Keratinocyte (primary cell): ENCODE results near the gene SERPINA1. TPM values are rescaled to one million over a fixed set of nuclear protein-coding genes. Genes with fewer than 3 reads are reported as not detected.

Experiments used
- DNase-seq: peaks from one replicate; pipeline ENCODE4 v3.0.0-alpha.2; 2011; ENCODE audit warnings: low read depth, missing footprints, low spot score
- FAIRE-seq: peaks from 2 replicates; lab custom pipeline; 2011; peaks lifted over from hg19 to GRCh38; lab: Jason Lieb, UNC
- H2AFZ ChIP-seq: 2 replicates; pipeline ENCODE4 v1.6.0; 2012; ENCODE audit warnings: low read length, control low read depth, inconsistent platforms; ENCODE audit not compliant: control insufficient read depth
- H3K27ac ChIP-seq: 2 replicates; pipeline ENCODE4 v1.5.1; 2011; ENCODE audit warnings: low read length; ENCODE audit not compliant: control insufficient read depth, insufficient read depth
- H3K27me3 ChIP-seq: 3 replicates; pipeline ENCODE4 v1.6.0; 2011; ENCODE audit warnings: low read length; ENCODE audit not compliant: control insufficient read depth, insufficient read depth; ENCODE audit errors: extremely low read depth
- H3K36me3 ChIP-seq, 2 experiments: 2 replicates in 1 of 2; 3 replicates in 1 of 2; pipeline ENCODE4 v1.5.1; 2011; ENCODE audit warnings: low read length in 2 of 2, mild to moderate bottlenecking in 1 of 2; ENCODE audit not compliant: control insufficient read depth in 2 of 2, insufficient read depth in 2 of 2; ENCODE audit errors: extremely low read depth in 1 of 2
- H3K4me1 ChIP-seq: 3 replicates; pipeline ENCODE4 v1.5.1; 2011; ENCODE audit warnings: low read length; ENCODE audit not compliant: control insufficient read depth, insufficient read depth; ENCODE audit errors: extremely low read depth
- H3K4me2 ChIP-seq: 3 replicates; pipeline ENCODE4 v1.6.0; 2011; ENCODE audit warnings: low read depth, low read length; ENCODE audit not compliant: control insufficient read depth, insufficient read depth; ENCODE audit errors: extremely low read depth
- H3K4me3 ChIP-seq, 3 experiments: fragments of 200-600 bp in 1 of 3; sonication (generic) in 1 of 3; 2 replicates in 2 of 3; 3 replicates in 1 of 3; pipeline ENCODE4 v1.5.1; 2011 to 2016; ENCODE audit warnings: low read length in 3 of 3, mild to moderate bottlenecking in 3 of 3, control low read depth in 2 of 3, inconsistent platforms in 1 of 3, low read depth in 1 of 3, mixed read lengths in 1 of 3, mixed run types in 1 of 3, moderate library complexity in 1 of 3; ENCODE audit not compliant: control insufficient read depth in 2 of 3, insufficient read depth in 2 of 3; ENCODE audit errors: extremely low read depth in 1 of 3
- H3K79me2 ChIP-seq: 2 replicates; pipeline ENCODE4 v1.6.0; 2012; ENCODE audit warnings: low read length; ENCODE audit not compliant: control insufficient read depth, insufficient read depth
- H3K9ac ChIP-seq: 3 replicates; pipeline ENCODE4 v1.6.0; 2011; ENCODE audit warnings: low read length; ENCODE audit not compliant: control insufficient read depth, insufficient read depth; ENCODE audit errors: extremely low read depth
- H3K9me1 ChIP-seq: 3 replicates; pipeline ENCODE4 v1.6.0; 2011; ENCODE audit warnings: low read length; ENCODE audit not compliant: control insufficient read depth, insufficient read depth; ENCODE audit errors: extremely low read depth
- H3K9me3 ChIP-seq: 2 replicates; pipeline ENCODE4 v1.5.1; 2012; ENCODE audit warnings: low read depth, low read length; ENCODE audit not compliant: control insufficient read depth
- H4K20me1 ChIP-seq: 3 replicates; pipeline ENCODE4 v1.6.0; 2011; ENCODE audit warnings: low read length; ENCODE audit not compliant: control insufficient read depth, insufficient read depth; ENCODE audit errors: extremely low read depth
- CTCF ChIP-seq, 3 experiments: IDR thresholded peaks in 1 of 3; conservative IDR thresholded peaks in 1 of 3; optimal IDR thresholded peaks in 1 of 3; 2 replicates in 2 of 3; 3 replicates in 1 of 3; pipeline versions ENCODE3 to v1.5.1; 2011; ENCODE audit warnings: low read length in 3 of 3, mild to moderate bottlenecking in 3 of 3, moderate library complexity in 2 of 3, control low read depth in 1 of 3, inconsistent platforms in 1 of 3; ENCODE audit not compliant: insufficient read depth in 2 of 3; ENCODE audit errors: extremely low read depth in 1 of 3
- EZH2 ChIP-seq: IDR thresholded peaks from one replicate; pipeline ENCODE4 v1.6.1; 2012; ENCODE audit warnings: inconsistent platforms, mild to moderate bottlenecking, low read length, moderate library complexity
- dilution Hi-C: fragments of 300-500 bp; cut with MboI; formaldehyde crosslinking; loops from one replicate; pipeline ENCODE4 v1.7.0; 2020; ENCODE audit warnings: low sequenced_read_pairs; ENCODE audit not compliant: extremely low pct_ligation_motif_present
- polyA plus RNA-seq, 5 experiments: library from polyadenylated mRNA; depleted of rRNA in 3 of 5; stranded (reverse) in 3 of 5; stranded (forward) in 1 of 5; unstranded in 1 of 5; fragments of >200 nt; gene quantifications; 1 replicate in 1 of 5; 2 replicates in 3 of 5; 3 replicates in 1 of 5; pipeline versions ENCODE4 v1.2.1 to v1.2.3, GENCODE V29; 2011 to 2012; ENCODE audit warnings: missing spikeins in 2 of 5, low read depth in 1 of 5, low replicate concordance in 1 of 5

SERPINA1 gene
- polyA plus RNA-seq, 1 donor (not counting 4 experiments of a cell fraction or from before 2014, with no cell fraction given): 0.71 TPM

DNA sequence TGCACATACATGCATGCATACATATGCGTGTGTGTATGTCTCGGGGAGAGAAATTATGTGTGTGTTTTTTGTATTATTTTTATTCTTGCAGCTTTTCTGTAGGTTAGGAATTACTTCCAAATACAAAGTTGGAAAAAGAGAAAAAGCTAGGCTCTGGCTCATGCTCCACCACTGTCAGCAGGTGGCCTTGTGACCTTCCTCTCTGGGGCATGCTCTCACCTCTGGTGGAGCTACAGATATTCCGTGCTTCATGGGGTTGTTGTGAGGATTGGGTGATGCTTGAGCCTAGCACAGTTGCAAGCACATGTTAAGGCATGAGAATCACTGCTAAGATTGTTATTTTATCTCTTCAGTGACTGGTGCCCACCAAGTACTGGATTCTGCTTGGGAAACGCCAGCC, 58.5 kb downstream of the SERPINA1 start:
- Histone ChIP-seq H3K36me3 (no peaks in the 10 kb centered on the region), H2AFZ (no peak overlapping the region), H3K4me2 (no peak overlapping the region), H3K4me1 (peaks cover 3% of the 10 kb centered on the region), H4K20me1 (no peaks in the 10 kb centered on the region), H3K4me3 (no peak overlapping the region), H3K9me1 (no peaks in the 10 kb centered on the region), H3K27ac (no peak overlapping the region), H3K27me3 (no peaks in the 10 kb centered on the region), H3K9ac (no peak overlapping the region), H3K9me3 (no peaks in the 10 kb centered on the region), H3K79me2 (no peaks in the 10 kb centered on the region)
- DNase-seq (no peak), FAIRE-seq (no peak)
- no peak for TF ChIP-seq CTCF (optimal IDR thresholded peaks at IDR 0.05 in 1 of 3, IDR thresholded peaks at IDR 0.05 in 1 of 3, conservative IDR thresholded peaks at IDR 0.05 in 1 of 3; ENCODE audit: extremely low read depth in 1 of 3, insufficient read depth in 2 of 3, low read length in 3 of 3)
- no peak for TF ChIP-seq EZH2
- dilution Hi-C loops: no loop called here

DNA sequence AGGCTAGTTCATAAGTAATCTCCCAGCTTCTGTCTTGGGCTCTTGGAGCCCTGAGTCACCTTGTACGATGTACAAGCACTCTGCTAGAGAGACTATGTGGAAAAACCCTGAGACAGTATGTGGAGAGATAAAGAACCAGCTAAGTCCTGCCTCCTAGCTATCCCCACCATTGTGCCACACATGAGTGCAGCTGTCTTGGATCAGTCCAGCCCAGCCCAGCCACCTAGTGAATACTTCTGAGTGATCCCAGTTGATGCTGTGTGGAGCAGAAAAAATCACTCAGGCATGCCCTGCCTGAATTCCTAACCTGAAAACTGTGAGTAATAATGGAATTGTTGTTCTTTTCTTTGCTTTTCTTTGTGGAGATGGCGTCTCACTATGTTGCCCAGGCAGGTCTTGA, 60.2 kb downstream of the SERPINA1 start:
- Histone ChIP-seq H3K9me1 (no peaks in the 10 kb centered on the region), H3K79me2 (no peaks in the 10 kb centered on the region), H3K36me3 (no peaks in the 10 kb centered on the region), H3K9me3 (no peaks in the 10 kb centered on the region), H3K4me1 (no peaks in the 10 kb centered on the region), H3K27me3 (no peaks in the 10 kb centered on the region), H3K27ac (no peak overlapping the region), H3K4me2 (no peak overlapping the region), H4K20me1 (no peaks in the 10 kb centered on the region), H2AFZ (no peak overlapping the region), H3K9ac (no peak overlapping the region), H3K4me3 (no peak overlapping the region)
- FAIRE-seq (no peak), DNase-seq (no peak)
- dilution Hi-C loops: no loop called here
- TF ChIP-seq EZH2: no peak
- TF ChIP-seq CTCF (optimal IDR thresholded peaks at IDR 0.05 in 1 of 3, IDR thresholded peaks at IDR 0.05 in 1 of 3, conservative IDR thresholded peaks at IDR 0.05 in 1 of 3; ENCODE audit: extremely low read depth in 1 of 3, insufficient read depth in 2 of 3, low read length in 3 of 3): no peak

Other genes starting within 250 kb of the SERPINA1 start
- 8.1 to 9.0 TPM (median 8.9 TPM) in 3 replicates for gene PPP4R4, start 214.3 kb downstream of the SERPINA1 start, polyA plus RNA-seq
- gene SERPINA10, start 95.3 kb downstream of the SERPINA1 start, polyA plus RNA-seq: not detected in 3 replicates
- 0.18 TPM in 1 of 3 replicates, not detected in the others for gene SERPINA6, start 65.3 kb downstream of the SERPINA1 start, polyA plus RNA-seq
- not detected in 3 replicates for gene SERPINA2, start 21.9 kb downstream of the SERPINA1 start, polyA plus RNA-seq
- gene SERPINA11, start 64.2 kb upstream of the SERPINA1 start, polyA plus RNA-seq: not detected in 3 replicates
- gene SERPINA9, start 87.6 kb upstream of the SERPINA1 start, polyA plus RNA-seq: 0.05 TPM in 1 of 3 replicates, not detected in the others
- 0.04 to 0.26 TPM (median 0.07 TPM) in 3 replicates for gene SERPINA12, start 120.9 kb upstream of the SERPINA1 start, polyA plus RNA-seq
- gene SERPINA4, start 172.8 kb upstream of the SERPINA1 start, polyA plus RNA-seq: not detected in 3 replicates
- gene SERPINA5, start 192.8 kb upstream of the SERPINA1 start, polyA plus RNA-seq: not detected in 3 replicates
- 0.33 to 1.5 TPM (median 0.50 TPM) in 3 replicates for gene SERPINA3, start 223.8 kb upstream of the SERPINA1 start, polyA plus RNA-seq